Loucy (cell line): Measurements from ENCODE around the gene EBF3.

Source experiments
- H2AFZ ChIP-seq: fragments of 200-600 bp; sonication (generic); 2 replicates; pipeline ENCODE4 v1.6.0; 2016; ENCODE audit warnings: antibody characterized with exemption, mild to moderate bottlenecking, low read length, moderate library complexity
- H3F3A ChIP-seq: fragments of 200-600 bp; 2 replicates; pipeline ENCODE4 v1.6.0; 2016; ENCODE audit warnings: antibody characterized with exemption, low read depth, mild to moderate bottlenecking
- H3K27me3 ChIP-seq: fragments of 200-600 bp; sonication (generic); 2 replicates; pipeline ENCODE4 v1.6.1; 2014; ENCODE audit warnings: low read length, mild to moderate bottlenecking; ENCODE audit not compliant: insufficient read depth, poor library complexity, severe bottlenecking
- H3K36me3 ChIP-seq: fragments of 200-600 bp; sonication (generic); 2 replicates; pipeline ENCODE4 v1.6.1; 2016; ENCODE audit warnings: low read length; ENCODE audit not compliant: insufficient read depth
- H3K4me1 ChIP-seq: fragments of 200-600 bp; sonication (generic); 2 replicates; pipeline ENCODE4 v1.5.1; 2014; ENCODE audit warnings: low read length, mild to moderate bottlenecking; ENCODE audit not compliant: insufficient read depth, poor library complexity, severe bottlenecking
- H3K4me2 ChIP-seq: fragments of 200-600 bp; sonication (generic); 2 replicates; pipeline ENCODE4 v1.6.0; 2014; ENCODE audit warnings: antibody characterized with exemption, low read length, low read depth, mild to moderate bottlenecking; ENCODE audit not compliant: poor library complexity, severe bottlenecking
- H3K4me3 ChIP-seq: fragments of 200-600 bp; sonication (generic); 2 replicates; pipeline ENCODE4 v1.5.1; 2014; ENCODE audit warnings: low read length, mild to moderate bottlenecking, mixed read lengths; ENCODE audit not compliant: poor library complexity, severe bottlenecking
- H3K79me2 ChIP-seq: fragments of 200-600 bp; sonication (generic); 2 replicates; pipeline ENCODE4 v1.6.1; 2014; ENCODE audit warnings: low read length; ENCODE audit not compliant: insufficient read depth
- H3K9ac ChIP-seq: fragments of 200-600 bp; sonication (generic); 2 replicates; pipeline ENCODE4 v1.6.0; 2014; ENCODE audit warnings: mild to moderate bottlenecking, low read depth, low read length, moderate library complexity; ENCODE audit not compliant: poor library complexity, severe bottlenecking
- H3K9me2 ChIP-seq: fragments of 200-600 bp; sonication (generic); replicated peaks from 2 replicates; pipeline ENCODE4 v1.6.1; 2016; ENCODE audit warnings: low read depth, low read length, mixed read lengths
- H3K9me3 ChIP-seq: fragments of 200-600 bp; sonication (generic); 2 replicates; pipeline ENCODE4 v1.6.1; 2014; ENCODE audit warnings: mild to moderate bottlenecking, antibody characterized with exemption, low read length, low read depth; ENCODE audit not compliant: insufficient read depth
- H4K20me1 ChIP-seq: fragments of 200-600 bp; sonication (generic); 2 replicates; pipeline ENCODE4 v1.6.0; 2014; ENCODE audit warnings: antibody characterized with exemption, low read length, mild to moderate bottlenecking; ENCODE audit not compliant: insufficient read depth, poor library complexity, severe bottlenecking
- CTCF ChIP-seq: fragments of 200-600 bp; sonication (generic); conservative IDR thresholded peaks from 2 replicates; pipeline ENCODE4 v1.5.1; 2014; ENCODE audit warnings: mild to moderate bottlenecking, antibody characterized with exemption, low read length
- EZH2phosphoT487 ChIP-seq: fragments of 200-600 bp; IDR thresholded peaks from 2 replicates; pipeline ENCODE4 v1.6.1; 2018; ENCODE audit warnings: antibody characterized with exemption, mild to moderate bottlenecking, moderate library complexity, borderline replicate concordance

EBF3 gene

GRCh38 chr10:129911451-129912165 lies 52.5 kb downstream of the EBF3 start:
- no peak overlapping the region for H3K9ac ChIP-seq
- no peak for TF ChIP-seq CTCF
- no peak for TF ChIP-seq EZH2phosphoT487
- H3K9me2 ChIP-seq, result no peaks in the 10 kb centered on the region

GRCh38 chr10:129910861-129911260 lies 53.2 kb downstream of the EBF3 start:
- H3K9me2 ChIP-seq, result no peaks in the 10 kb centered on the region
- no peaks in the 10 kb centered on the region for H3K4me1 ChIP-seq
- H2AFZ ChIP-seq, result no peak overlapping the region
- no peaks in the 10 kb centered on the region for H3K27me3 ChIP-seq
- no peak overlapping the region for H3K4me2 ChIP-seq
- no peaks in the 10 kb centered on the region for H3K36me3 ChIP-seq
- no peaks in the 10 kb centered on the region for H3F3A ChIP-seq
- no peaks in the 10 kb centered on the region for H3K9me3 ChIP-seq
- H3K9ac ChIP-seq, result no peak overlapping the region
- TF ChIP-seq EZH2phosphoT487 (no peak), CTCF (no peak)
- H3K4me3 ChIP-seq, result no peak overlapping the region
- H3K79me2 ChIP-seq, result no peaks in the 10 kb centered on the region
- no peaks in the 10 kb centered on the region for H4K20me1 ChIP-seq

More at GRCh38 chr10:129911451-129912165, 52.5 kb downstream of the EBF3 start:
- H3K27me3 ChIP-seq, result no peaks in the 10 kb centered on the region
- no peak overlapping the region for H2AFZ ChIP-seq
- no peaks in the 10 kb centered on the region for H3K4me1 ChIP-seq
- H3K79me2 ChIP-seq, result no peaks in the 10 kb centered on the region
- no peak overlapping the region for H3K4me2 ChIP-seq
- no peaks in the 10 kb centered on the region for H3F3A ChIP-seq
- no peak overlapping the region for H3K4me3 ChIP-seq
- no peaks in the 10 kb centered on the region for H3K9me3 ChIP-seq
- H3K36me3 ChIP-seq, result no peaks in the 10 kb centered on the region
- no peaks in the 10 kb centered on the region for H4K20me1 ChIP-seq

GRCh38 chr10:129909531-129910256 lies 54.4 kb downstream of the EBF3 start:
- Histone ChIP-seq H3K4me1 (no peaks in the 10 kb centered on the region), H4K20me1 (no peaks in the 10 kb centered on the region), H3K9ac (no peak overlapping the region), H3K36me3 (no peaks in the 10 kb centered on the region), H3K27me3 (no peaks in the 10 kb centered on the region), H3K4me2 (no peak overlapping the region), H3K4me3 (no peak overlapping the region), H3K9me3 (no peaks in the 10 kb centered on the region), H3K79me2 (no peaks in the 10 kb centered on the region), H3K9me2 (no peaks in the 10 kb centered on the region), H3F3A (no peaks in the 10 kb centered on the region), H2AFZ (no peak overlapping the region)
- no peak for TF ChIP-seq EZH2phosphoT487
